Breast epithelium (tissue), 4 donors: ENCODE data around the gene BRF1. TPM values are rescaled to one million over a fixed set of nuclear protein-coding genes. Genes with fewer than 3 reads are reported as not detected.
A peak's percentile ranks its signal among the peaks of the same experiment; 100 is the strongest.

Experiments used
- DNase-seq, 2 donors: peaks; one replicate each; pipeline ENCODE4 v3.0.0-alpha.2; 2019; ENCODE audit warnings: low spot score in 2 of 2
- H3K27ac ChIP-seq, 2 donors: fragments of 200-600 bp; sonication (generic) in 1 of 2; one replicate each; pipeline ENCODE4 v1.5.1; 2016 to 2019; ENCODE audit warnings: mild to moderate bottlenecking in 1 of 2
- H3K27me3 ChIP-seq, 2 donors: fragments of 200-600 bp; sonication (generic) in 1 of 2; one replicate each; pipeline versions ENCODE4 v1.5.1 to v1.6.0; 2017 to 2019; ENCODE audit warnings: control low read depth in 1 of 2, mild to moderate bottlenecking in 1 of 2
- H3K36me3 ChIP-seq: fragments of 200-600 bp; one replicate; pipeline ENCODE4 v1.5.1; 2019
- H3K4me1 ChIP-seq, 2 donors: fragments of 200-600 bp; sonication (generic); one replicate each; pipeline ENCODE4 v1.5.1; 2016 to 2019; ENCODE audit warnings: control low read depth in 1 of 2
- H3K4me3 ChIP-seq, 3 donors: fragments of 200-600 bp; sonication (generic); 1 replicate in 2 of 3; 2 replicates in 1 of 3; pipeline ENCODE4 v1.5.1; 2016 to 2019; ENCODE audit warnings: mild to moderate bottlenecking in 3 of 3, moderate library complexity in 2 of 3
- H3K9me3 ChIP-seq, 2 donors: fragments of 200-600 bp; sonication (generic) in 1 of 2; one replicate each; pipeline ENCODE4 v1.5.1; 2016 to 2019; ENCODE audit warnings: control low read depth in 1 of 2
- CTCF ChIP-seq, 3 donors: fragments of 450-650 bp; IDR thresholded peaks; one replicate each; pipeline ENCODE4 v1.5.1; 2016 to 2017; ENCODE audit warnings: antibody characterized with exemption in 3 of 3, mild to moderate bottlenecking in 3 of 3, moderate library complexity in 3 of 3
- POLR2A ChIP-seq: fragments of 450-650 bp; IDR thresholded peaks from one replicate; pipeline ENCODE4 v1.6.1; 2016; ENCODE audit warnings: antibody characterized with exemption, mild to moderate bottlenecking, moderate library complexity
- POLR2AphosphoS5 ChIP-seq, 3 donors: sonication (generic); formaldehyde crosslinking; IDR thresholded peaks; one replicate each; pipeline ENCODE4 v1.6.1; 2017; ENCODE audit warnings: antibody characterized with exemption in 3 of 3
- intact Hi-C: fragments of 100-400 bp; cut with DNase I; formaldehyde crosslinking; loops from one replicate; pipeline ENCODE4 v1.15.1; 2023; ENCODE audit warnings: low total_unique reads
- total RNA-seq, 3 donors: library from RNA; depleted of rRNA; stranded (reverse); fragments of >200 nt; gene quantifications; one replicate each; pipeline ENCODE4 v1.1.0, GENCODE V29; 2016

The BRF1 gene
- total RNA-seq, 3 donors from 2014 or later: 30.2 to 45.6 (median 38.6) TPM

- Histone ChIP-seq H3K27ac (peak within 1 kb of the TSS; percentile 93 to 98), H3K27me3 (no peaks in the 10 kb centered on the region), H3K4me3 (peak within 1 kb of the TSS; percentile 67 to 99 (median 77)), H3K36me3 (no peaks in the 10 kb centered on the region), H3K9me3 (no peaks in the 10 kb centered on the region), H3K4me1 (peaks cover 10 to 21% of the 10 kb centered on the region in 2 donors)
- DNase-seq: peak in 1 of 2 donors; percentile 30
- TF ChIP-seq CTCF (IDR thresholded peaks at IDR 0.05) (no peak), POLR2AphosphoS5 (IDR thresholded peaks at IDR 0.05) (peak in 1 of 3 donors; percentile 3)
- intact Hi-C loops: loop anchor here (10.0 kb wide), 1 partner anchor 70 kb away; the partner anchor contains the start of gene BTBD6
These were observed 13.7 kb upstream of the BRF1 start, which contains the start of gene PACS2 for GRCh38 chr14:105314287-105315200. PACS2 (plus strand) TSS chr14:105314748; CDS start chr14:105314919, 171 bp downstream.

GRCh38 chr14:105313381-105314286 lies 12.8 kb upstream of the BRF1 start:
- no peak for DNase-seq
- H3K4me3 ChIP-seq: peak overlapping the region; percentile 67 to 99 (median 77)
- intact Hi-C loops: loop anchor here (10.0 kb wide), 1 partner anchor 69 kb away; the partner anchor contains the start of gene BTBD6

GRCh38 chr14:105312973-105313372 lies 12.2 kb upstream of the BRF1 start:
- Histone ChIP-seq H3K4me1 (peaks cover 10 to 21% of the 10 kb centered on the region in 2 donors), H3K4me3 (no peak overlapping the region), H3K27me3 (no peaks in the 10 kb centered on the region), H3K9me3 (no peaks in the 10 kb centered on the region), H3K36me3 (no peaks in the 10 kb centered on the region), H3K27ac (peak overlapping the region; percentile 93 to 98)
- DNase-seq: no peak
- intact Hi-C loops: loop anchor here (10.0 kb wide), 1 partner anchor 68 kb away; the partner anchor contains the start of gene BTBD6
- TF ChIP-seq POLR2AphosphoS5 (IDR thresholded peaks at IDR 0.05): no peak
- TF ChIP-seq POLR2A: no peak
- no peak for TF ChIP-seq CTCF (IDR thresholded peaks at IDR 0.05)

More at GRCh38 chr14:105313381-105314286, 12.8 kb upstream of the BRF1 start:
- no peaks in the 10 kb centered on the region for H3K9me3 ChIP-seq
- H3K27ac ChIP-seq: peak overlapping the region; percentile 93 to 98
- no peaks in the 10 kb centered on the region for H3K36me3 ChIP-seq
- peaks cover 10 to 21% of the 10 kb centered on the region in 2 donors for H3K4me1 ChIP-seq
- no peak for TF ChIP-seq POLR2A
- TF ChIP-seq CTCF (IDR thresholded peaks at IDR 0.05): no peak
- TF ChIP-seq POLR2AphosphoS5 (IDR thresholded peaks at IDR 0.05): no peak
- H3K27me3 ChIP-seq: no peaks in the 10 kb centered on the region

- Histone ChIP-seq H3K27ac (no peak overlapping the region), H3K36me3 (no peaks in the 10 kb centered on the region), H3K27me3 (no peaks in the 10 kb centered on the region), H3K4me1 (peaks cover 6 to 13% of the 10 kb centered on the region in 2 donors), H3K9me3 (no peaks in the 10 kb centered on the region), H3K4me3 (no peak overlapping the region)
- intact Hi-C loops: loop anchor here (10.0 kb wide), 1 partner anchor 67 kb away; the partner anchor contains the start of gene BTBD6
- DNase-seq: no peak
- TF ChIP-seq POLR2A (no peak), CTCF (IDR thresholded peaks at IDR 0.05) (no peak), POLR2AphosphoS5 (IDR thresholded peaks at IDR 0.05) (no peak)
These were observed 11.0 kb upstream of the BRF1 start for GRCh38 chr14:105311838-105312237.
